K562 (cell line): ENCODE measurements around the gene LY6G5B. TPM values are rescaled to one million over a fixed set of nuclear protein-coding genes. Genes with fewer than 3 reads are reported as not detected.

Experiments
- HCFC1 ChIP-seq: IDR thresholded peaks from 2 replicates; pipeline ENCODE4 v1.6.1; 2012; ENCODE audit warnings: low read depth, low read length, improper control_type of control experiment
- HMG20B ChIP-seq: fragments of 250-450 bp; sonication (Bioruptor Pico); IDR thresholded peaks from 2 replicates; pipeline ENCODE4 v1.5.0; 2021; ENCODE audit warnings: mild to moderate bottlenecking
- HNRNPUL1 ChIP-seq: fragments of 200-400 bp; formaldehyde crosslinking; IDR thresholded peaks from 2 replicates; pipeline ENCODE4 v1.6.1; 2017; ENCODE audit warnings: low read length
- POLR2A ChIP-seq: fragments of 450-650 bp; conservative IDR thresholded peaks from 2 replicates; pipeline ENCODE4 v1.6.1; 2016
- REST ChIP-seq, 2 experiments: fragments of 450-650 bp; formaldehyde crosslinking in 1 of 2; IDR thresholded peaks; 2 replicates each; pipeline versions ENCODE4 v1.4.0 to v1.6.1; 2014 to 2020; ENCODE audit warnings: mild to moderate bottlenecking in 2 of 2, borderline replicate concordance in 1 of 2, low read depth in 1 of 2
- RFX5 ChIP-seq: IDR thresholded peaks from 2 replicates; pipeline ENCODE4 v1.6.1; 2011; ENCODE audit warnings: low read depth, mild to moderate bottlenecking, improper control_type of control experiment, low read length
- SNRNP70 ChIP-seq: fragments of 200-400 bp; formaldehyde crosslinking; optimal IDR thresholded peaks from 2 replicates; pipeline ENCODE3; 2017; ENCODE audit warnings: low read depth, low read length
- TCF3 ChIP-seq: sonication (generic); formaldehyde crosslinking; IDR thresholded peaks from 2 replicates; pipeline ENCODE4 v1.4.0; 2020; ENCODE audit warnings: mild to moderate bottlenecking, missing genetic modification reagents
- ZBED1 ChIP-seq: IDR thresholded peaks from 2 replicates; pipeline ENCODE4 v1.6.1; 2014
- ZBTB11 ChIP-seq, 3 experiments: fragments of 200-800 bp in 1 of 3; fragments of 250-450 bp in 1 of 3; fragments of 450-650 bp in 1 of 3; sonication (Bioruptor Pico) in 1 of 3; sonication (Bioruptor generic) in 1 of 3; formaldehyde crosslinking in 1 of 3; IDR thresholded peaks; 2 replicates each; pipeline versions ENCODE4 v1.6.1 to v1.8.0; 2016 to 2022; ENCODE audit warnings: mild to moderate bottlenecking in 2 of 3, missing genetic modification characterization in 2 of 3, missing compliant biosample characterization in 1 of 3, moderate library complexity in 1 of 3
- ZBTB9 ChIP-seq: fragments of 450-650 bp; formaldehyde crosslinking; IDR thresholded peaks from 2 replicates; pipeline ENCODE4 v1.4.0; 2020; ENCODE audit warnings: mild to moderate bottlenecking, moderate library complexity
- ZNF445 ChIP-seq: fragments of 250-450 bp; sonication (Bioruptor Pico); IDR thresholded peaks from 2 replicates; pipeline ENCODE4 v1.4.0; 2020; ENCODE audit warnings: low read depth, mild to moderate bottlenecking, moderate library complexity
- ZNF586 ChIP-seq: fragments of 450-650 bp; formaldehyde crosslinking; conservative IDR thresholded peaks from 2 replicates; pipeline ENCODE4 v1.4.0; 2020; ENCODE audit warnings: mild to moderate bottlenecking, moderate library complexity
- polyA plus RNA-seq, 8 experiments: library from polyadenylated mRNA; depleted of rRNA in 4 of 8; stranded (reverse) in 5 of 8; unstranded in 3 of 8; fragments of >200 nt; fragmentation: Nextera tagmentation in 2 of 8; fragmentation: Illumina TruSeq in 1 of 8; extraction: Ambion mirVana in 2 of 8; extraction: Trizol in 1 of 8; gene quantifications; 2 replicates each; pipeline versions ENCODE4 v1.2.1 to v1.2.3, GENCODE V29; 2011 to 2014; ENCODE audit warnings: inconsistent platforms in 1 of 8, missing spikeins in 1 of 8
- total RNA-seq, 7 experiments: library from RNA; depleted of rRNA in 6 of 7; stranded (reverse); fragments of >200 nt in 6 of 7; fragmentation: Illumina TruSeq in 2 of 7; extraction: Trizol in 2 of 7; gene quantifications; 2 replicates each; pipeline versions ENCODE4 v1.2.1 to v1.2.3, GENCODE V29; 2011 to 2021; ENCODE audit warnings: low replicate concordance in 1 of 7

Gene LY6G5B
- total and polyA plus RNA-seq, 9 of the 15 experiments (the other 6 are each of a cell fraction or from before 2014, with no cell fraction given) = 6.0 to 27.0 (median 7.5) TPM

GRCh38 chr6:31665501-31666336 lies 4.1 kb upstream of the LY6G5B start, which contains the start of gene CSNK2B (continued):
- no peak for TF ChIP-seq ZBTB9 (CRISPR knock-in tag)
- TF ChIP-seq REST (IDR thresholded peaks at IDR 0.05; ENCODE audit: borderline replicate concordance) = no peak
- TF ChIP-seq REST (CRISPR knock-in tag; IDR thresholded peaks at IDR 0.05; ENCODE audit: low read depth) = peak; percentile 75; the same call in 1 of the 2 replicates
- peak; percentile 91; the same call in 1 of the 2 replicates for TF ChIP-seq ZBED1
- 0 out of 2 replicates have a peak, but pooled peaks have one; percentile 29 for TF ChIP-seq ZNF586
- TF ChIP-seq HCFC1 = peak; percentile 97
- peak in 1 of 3 experiments; percentile 84; a peak in 2 of 6 replicates for TF ChIP-seq ZBTB11 (CRISPR knock-in tag; IDR thresholded peaks at IDR 0.05)
- peak; percentile 14; the same call in 1 of the 2 replicates for TF ChIP-seq RFX5
- TF ChIP-seq TCF3 (CRISPR knock-in tag) = no peak; the same call in none of the 2 replicates
- TF ChIP-seq HMG20B (CRISPR knock-in tag) = no peak
- peak; percentile 57; the same call in 1 of the 2 replicates for TF ChIP-seq ZNF445 (CRISPR knock-in tag)
- TF ChIP-seq POLR2A = peak; percentile 99
- no peak for TF ChIP-seq SNRNP70
- no peak for TF ChIP-seq HNRNPUL1
